CD4-positive, alpha-beta T cell (primary cell): ENCODE measurements around the gene GLIS1. TPM values are rescaled to one million over a fixed set of nuclear protein-coding genes. Genes with fewer than 3 reads are reported as not detected.

ENCODE experiments used
- ATAC-seq: fragments of 200-7000 bp; cut with Tn5 transposase; one replicate; pipeline ENCODE4 v1.10.0; 2022; ENCODE audit warnings: mild to moderate bottlenecking; ENCODE audit not compliant: poor library complexity
- CTCF ChIA-PET: fragments of 350-600 bp; sonication (Branson Sonifier 250); formaldehyde crosslinking; loops from one replicate; lab custom pipeline; 2021; ENCODE audit warnings: antibody characterized with exemption, inconsistent platforms; lab: Charles Lee
- POLR2A ChIA-PET: fragments of 350-600 bp; sonication (Branson Sonifier 250); formaldehyde crosslinking; loops from one replicate; lab custom pipeline; 2021; ENCODE audit warnings: antibody characterized with exemption, inconsistent platforms; lab: Charles Lee
- DNase-seq, 14 experiments: peaks; one replicate each; pipeline ENCODE4 v3.0.0-alpha.2; 2013 to 2020; ENCODE audit warnings: mixed read lengths in 2 of 14
- H3K27ac ChIP-seq, 2 donors: one replicate each; pipeline versions ENCODE4 v1.5.1 to v1.7.0; 2013; ENCODE audit warnings: low read length in 2 of 2, low read depth in 1 of 2, mild to moderate bottlenecking in 1 of 2
- H3K27me3 ChIP-seq, 2 experiments: 1 replicate in 1 of 2; 2 replicates in 1 of 2; pipeline versions ENCODE4 v1.6.1 to v1.7.0; 2013; ENCODE audit warnings: low read length in 2 of 2, control low read depth in 1 of 2, mild to moderate bottlenecking in 1 of 2, moderate library complexity in 1 of 2; ENCODE audit not compliant: insufficient read depth in 2 of 2, control insufficient read depth in 1 of 2
- H3K36me3 ChIP-seq: one replicate; pipeline ENCODE4 v1.6.1; 2013; ENCODE audit warnings: low read length, control low read depth; ENCODE audit not compliant: insufficient read depth
- H3K4me1 ChIP-seq: one replicate; pipeline ENCODE4 v1.6.1; 2013; ENCODE audit warnings: low read length, control low read depth; ENCODE audit not compliant: insufficient read depth
- H3K4me3 ChIP-seq: one replicate; pipeline ENCODE4 v1.5.1; 2013; ENCODE audit warnings: mild to moderate bottlenecking, low read length, moderate library complexity
- H3K9me3 ChIP-seq, 2 experiments: 1 replicate in 1 of 2; 2 replicates in 1 of 2; pipeline versions ENCODE4 v1.6.1 to v1.7.0; 2013; ENCODE audit warnings: low read length in 2 of 2, mild to moderate bottlenecking in 2 of 2, control low read depth in 1 of 2, moderate library complexity in 1 of 2; ENCODE audit not compliant: control insufficient read depth in 1 of 2, insufficient read depth in 1 of 2
- H3K27ac Mint-ChIP-seq: one replicate; pipeline ENCODE4 v1.8.0; 2020; ENCODE audit warnings: mixed read lengths
- H3K27me3 Mint-ChIP-seq: one replicate; pipeline ENCODE4 v1.8.0; 2021; ENCODE audit warnings: mixed read lengths
- H3K36me3 Mint-ChIP-seq: one replicate; pipeline ENCODE4 v1.8.0; 2021; ENCODE audit warnings: low read depth, mixed read lengths
- H3K4me1 Mint-ChIP-seq: one replicate; pipeline ENCODE4 v1.8.0; 2021; ENCODE audit warnings: low read depth, mixed read lengths
- H3K4me3 Mint-ChIP-seq: one replicate; pipeline ENCODE4 v1.8.0; 2020; ENCODE audit warnings: mild to moderate bottlenecking, mixed read lengths
- H3K9me3 Mint-ChIP-seq: one replicate; pipeline ENCODE4 v1.8.0; 2020; ENCODE audit warnings: mixed read lengths
- intact Hi-C, 2 experiments: fragments of 100-400 bp; cut with DNase I in 1 of 2; cut with micrococcal nuclease in 1 of 2; formaldehyde crosslinking; loops; one replicate each; pipeline versions ENCODE4 v1.15.1 to v1.9.0; 2023 to 2025; cut with DNase I, micrococcal nuclease
- total RNA-seq, 174 experiments: library from RNA in 2 of 174; stranded (reverse) in 2 of 174; gene quantifications; one replicate each; pipeline ENCODE4 v1.2.3 and lab custom pipeline; 2021 to 2026
- TF ChIP-seq, protein P1 (sequence below): fragments of 200-600 bp; IDR thresholded peaks from one replicate; pipeline ENCODE4 v1.8.0; 2022; ENCODE audit warnings: antibody characterized with exemption, mild to moderate bottlenecking

Gene GLIS1
- total RNA-seq, 2 experiments from 2014 or later = not detected

DNA sequence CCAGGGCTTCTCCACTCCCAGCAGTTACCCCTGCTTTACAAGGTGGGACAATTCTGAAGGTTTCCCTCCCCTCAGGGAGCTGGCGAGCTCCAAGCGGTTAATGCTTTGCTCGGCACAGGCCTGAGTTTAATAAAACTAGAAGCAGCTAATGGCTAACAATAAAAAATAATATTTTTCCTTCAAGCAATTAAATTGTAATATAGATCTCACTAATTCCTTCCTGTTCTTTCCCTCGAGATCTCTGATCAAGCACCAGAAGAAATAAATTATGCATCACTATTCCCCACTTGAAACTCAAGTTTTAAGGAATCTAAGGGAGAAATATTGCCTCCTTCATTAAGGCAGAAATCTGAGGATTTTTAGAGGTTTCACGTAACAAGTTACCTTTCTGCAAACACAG is 42.9 kb downstream of the GLIS1 start:
- no peaks in the 10 kb centered on the region for H3K4me1 Mint-ChIP-seq
- H3K4me1 ChIP-seq = no peaks in the 10 kb centered on the region
- CTCF ChIA-PET = no interaction called here
- intact Hi-C loops = no loop called here
- H3K36me3 Mint-ChIP-seq = no peaks in the 10 kb centered on the region
- H3K27ac ChIP-seq = no peak overlapping the region
- POLR2A ChIA-PET = no interaction called here
- H3K27ac Mint-ChIP-seq = no peak overlapping the region
- H3K27me3 ChIP-seq = peaks cover 2 to 3% of the 10 kb centered on the region in 2 experiments
- DNase-seq (no peak), ATAC-seq (no peak)
- H3K9me3 ChIP-seq = peaks cover 0 to 7% of the 10 kb centered on the region in 2 experiments
- H3K4me3 ChIP-seq = no peak overlapping the region
- no peak overlapping the region for H3K4me3 Mint-ChIP-seq
- H3K9me3 Mint-ChIP-seq = no peaks in the 10 kb centered on the region
- TF ChIP-seq, protein P1, sequence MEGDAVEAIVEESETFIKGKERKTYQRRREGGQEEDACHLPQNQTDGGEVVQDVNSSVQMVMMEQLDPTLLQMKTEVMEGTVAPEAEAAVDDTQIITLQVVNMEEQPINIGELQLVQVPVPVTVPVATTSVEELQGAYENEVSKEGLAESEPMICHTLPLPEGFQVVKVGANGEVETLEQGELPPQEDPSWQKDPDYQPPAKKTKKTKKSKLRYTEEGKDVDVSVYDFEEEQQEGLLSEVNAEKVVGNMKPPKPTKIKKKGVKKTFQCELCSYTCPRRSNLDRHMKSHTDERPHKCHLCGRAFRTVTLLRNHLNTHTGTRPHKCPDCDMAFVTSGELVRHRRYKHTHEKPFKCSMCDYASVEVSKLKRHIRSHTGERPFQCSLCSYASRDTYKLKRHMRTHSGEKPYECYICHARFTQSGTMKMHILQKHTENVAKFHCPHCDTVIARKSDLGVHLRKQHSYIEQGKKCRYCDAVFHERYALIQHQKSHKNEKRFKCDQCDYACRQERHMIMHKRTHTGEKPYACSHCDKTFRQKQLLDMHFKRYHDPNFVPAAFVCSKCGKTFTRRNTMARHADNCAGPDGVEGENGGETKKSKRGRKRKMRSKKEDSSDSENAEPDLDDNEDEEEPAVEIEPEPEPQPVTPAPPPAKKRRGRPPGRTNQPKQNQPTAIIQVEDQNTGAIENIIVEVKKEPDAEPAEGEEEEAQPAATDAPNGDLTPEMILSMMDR = no peak
- H3K36me3 ChIP-seq = no peaks in the 10 kb centered on the region
- peaks cover 6% of the 10 kb centered on the region for H3K27me3 Mint-ChIP-seq

DNA sequence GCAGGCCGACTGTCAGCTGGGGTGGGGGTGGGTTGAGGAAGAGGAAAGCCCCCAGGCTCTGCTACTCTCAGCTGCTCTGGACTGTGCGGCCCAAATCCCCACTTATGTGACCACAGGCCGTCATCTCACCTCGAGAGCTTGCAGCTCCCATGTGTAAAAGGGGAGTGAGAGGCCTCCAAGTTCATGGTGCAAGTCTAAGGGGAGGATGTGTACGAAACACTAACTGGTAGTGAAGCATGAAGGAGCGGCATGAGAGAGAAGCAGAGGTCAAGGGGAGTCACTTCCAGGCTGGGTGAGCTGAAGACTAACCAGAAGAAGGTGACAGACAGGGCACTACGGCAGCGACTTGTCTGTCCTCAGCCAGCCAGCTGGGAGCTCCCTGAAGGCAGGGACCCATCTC is 43.8 kb downstream of the GLIS1 start:
- no peak overlapping the region for H3K27ac ChIP-seq
- Mint-ChIP-seq H3K9me3 (no peaks in the 10 kb centered on the region), H3K4me1 (no peaks in the 10 kb centered on the region), H3K4me3 (no peak overlapping the region), H3K36me3 (no peaks in the 10 kb centered on the region), H3K27me3 (no peaks in the 10 kb centered on the region), H3K27ac (no peak overlapping the region)
- DNase-seq (no peak), ATAC-seq (no peak)
- H3K9me3 ChIP-seq = peaks cover 0 to 7% of the 10 kb centered on the region in 2 experiments
- no peaks in the 10 kb centered on the region for H3K36me3 ChIP-seq
- ChIA-PET POLR2A (no interaction called here), CTCF (no interaction called here)
- no peaks in the 10 kb centered on the region for H3K4me1 ChIP-seq
- intact Hi-C loops = no loop called here
- no peak overlapping the region for H3K4me3 ChIP-seq
- TF ChIP-seq, protein P1 = no peak
- peaks cover under 1 to 3% of the 10 kb centered on the region in 2 experiments for H3K27me3 ChIP-seq

DNA sequence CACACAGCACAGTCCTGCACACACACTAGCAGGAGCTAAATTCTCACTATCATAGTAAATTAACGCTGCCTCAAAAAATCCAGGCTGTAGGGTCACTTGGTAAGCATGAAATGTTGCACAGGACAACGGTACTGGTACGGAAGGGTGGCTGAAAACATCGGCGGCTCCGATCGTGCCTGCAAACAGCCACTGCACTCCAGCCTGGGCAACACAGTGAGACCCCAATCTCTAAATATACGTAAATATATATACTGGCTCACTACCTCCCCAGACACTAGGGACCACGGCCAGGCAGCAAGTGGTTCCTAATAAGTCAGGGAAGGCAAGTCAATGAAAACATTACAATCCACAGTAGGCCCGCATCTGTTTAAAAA is 44.3 kb downstream of the GLIS1 start:
- Histone ChIP-seq H3K4me3 (no peak overlapping the region), H3K9me3 (peaks cover 0 to 7% of the 10 kb centered on the region in 2 experiments), H3K27me3 (peaks cover 0 to 3% of the 10 kb centered on the region in 2 experiments), H3K4me1 (no peaks in the 10 kb centered on the region), H3K36me3 (no peaks in the 10 kb centered on the region), H3K27ac (no peak overlapping the region)
- intact Hi-C loops = no loop called here
- CTCF ChIA-PET = no interaction called here
- H3K4me1 Mint-ChIP-seq = no peaks in the 10 kb centered on the region
- TF ChIP-seq, protein P1 = no peak
- no peaks in the 10 kb centered on the region for H3K9me3 Mint-ChIP-seq
- ATAC-seq (no peak), DNase-seq (no peak)
- POLR2A ChIA-PET = no interaction called here
- no peak overlapping the region for H3K4me3 Mint-ChIP-seq
- H3K36me3 Mint-ChIP-seq = no peaks in the 10 kb centered on the region
- H3K27me3 Mint-ChIP-seq = no peaks in the 10 kb centered on the region
- no peak overlapping the region for H3K27ac Mint-ChIP-seq
